ENCODE data around the gene PCGF3. TPM values are rescaled to one million over a fixed set of nuclear protein-coding genes. Genes with fewer than 3 reads are reported as not detected.

PCGF3 gene
- total and polyA plus RNA-seq, 9 of the 15 experiments (the other 6 are each of a cell fraction or from before 2014, with no cell fraction given), result 2.6 to 46.1 (median 20.3) TPM

DNA sequence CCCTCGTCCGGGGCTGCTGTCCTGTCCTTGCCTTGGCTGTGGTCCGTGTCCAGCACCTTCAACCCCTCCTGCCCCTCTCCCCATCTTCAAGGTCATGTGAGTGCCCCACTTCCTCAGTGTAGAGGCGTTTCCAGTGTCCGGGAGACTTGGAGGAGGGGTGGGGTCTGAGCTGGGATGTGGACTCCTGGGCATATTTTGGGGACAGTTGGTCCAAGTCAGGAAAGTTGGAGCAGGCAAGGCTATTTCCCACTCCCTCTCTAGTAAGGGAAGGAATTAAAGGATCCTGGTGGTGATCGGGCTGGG, 3.0 kb downstream of the PCGF3 start:
- H3K4me2 ChIP-seq (ENCODE audit: insufficient read depth, low read length), result no peak overlapping the region

More for the DNA sequence above, 3.0 kb downstream of the PCGF3 start:
- Histone ChIP-seq H4K20me1 (replicated peaks; ENCODE audit: control insufficient read depth, insufficient read depth, low read length) (no peaks in the 10 kb centered on the region), H3K9ac (ENCODE audit: insufficient read depth in 1 of 2, low read depth in 2 of 2, low read length in 2 of 2) (peak overlapping the region in 1 of 2 experiments; percentile 73; a peak in 2 of 4 replicates), H3K27ac (ENCODE audit: extremely low read depth, low read depth, low read length) (no peak overlapping the region), H3K4me3 (no peak overlapping the region), H3K79me2 (ENCODE audit: control insufficient read depth, insufficient read depth, low read length) (peaks cover 70% of the 10 kb centered on the region), H3K9me1 (ENCODE audit: control insufficient read depth, insufficient read depth, low read length) (peaks cover 4% of the 10 kb centered on the region), H3K36me3 (ENCODE audit: control insufficient read depth, insufficient read depth, low read length) (peaks cover 21% of the 10 kb centered on the region; the same call in 2 of the 3 replicates), H3K9me3 (replicated peaks; ENCODE audit: control insufficient read depth, insufficient read depth, low read depth, low read length) (no peaks in the 10 kb centered on the region), H3K27me3 (ENCODE audit: control insufficient read depth in 2 of 2, insufficient read depth in 2 of 2, low read length in 2 of 2) (no peaks in the 10 kb centered on the region), H3K4me1 (replicated peaks in 1 of 2; ENCODE audit: control insufficient read depth in 2 of 2, insufficient read depth in 2 of 2, low read length in 2 of 2) (peaks cover 7 to 60% of the 10 kb centered on the region in 2 experiments; a peak in 4 of 5 replicates), H2AFZ (ENCODE audit: low read depth, low read length) (no peak overlapping the region)
- ATAC-seq (no peak), DNase-seq (ENCODE audit: extremely low read depth in 1 of 4, low spot score in 3 of 4) (no peak), FAIRE-seq (no peak)
- in situ Hi-C loops (cut with MboI), result no loop called here
- ChIA-PET CTCF (ENCODE audit: low intra/inter-chr PET ratio) (no interaction called here), POLR2A (no interaction called here)
- intact Hi-C loops (cut with micrococcal nuclease), result no loop called here
- TF ChIP-seq ZNF408 (CRISPR knock-in tag; IDR thresholded peaks at IDR 0.05; ENCODE audit: low read depth), result no peak
- TF ChIP-seq STAT5A (IDR thresholded peaks at IDR 0.05; ENCODE audit: borderline replicate concordance, low read length), result no peak
- TF ChIP-seq GATAD2B (IDR thresholded peaks at IDR 0.05; ENCODE audit: borderline replicate concordance), result no peak
- no peak for TF ChIP-seq ZNF551 (CRISPR knock-in tag; IDR thresholded peaks at IDR 0.05)
- TF ChIP-seq, protein P1, sequence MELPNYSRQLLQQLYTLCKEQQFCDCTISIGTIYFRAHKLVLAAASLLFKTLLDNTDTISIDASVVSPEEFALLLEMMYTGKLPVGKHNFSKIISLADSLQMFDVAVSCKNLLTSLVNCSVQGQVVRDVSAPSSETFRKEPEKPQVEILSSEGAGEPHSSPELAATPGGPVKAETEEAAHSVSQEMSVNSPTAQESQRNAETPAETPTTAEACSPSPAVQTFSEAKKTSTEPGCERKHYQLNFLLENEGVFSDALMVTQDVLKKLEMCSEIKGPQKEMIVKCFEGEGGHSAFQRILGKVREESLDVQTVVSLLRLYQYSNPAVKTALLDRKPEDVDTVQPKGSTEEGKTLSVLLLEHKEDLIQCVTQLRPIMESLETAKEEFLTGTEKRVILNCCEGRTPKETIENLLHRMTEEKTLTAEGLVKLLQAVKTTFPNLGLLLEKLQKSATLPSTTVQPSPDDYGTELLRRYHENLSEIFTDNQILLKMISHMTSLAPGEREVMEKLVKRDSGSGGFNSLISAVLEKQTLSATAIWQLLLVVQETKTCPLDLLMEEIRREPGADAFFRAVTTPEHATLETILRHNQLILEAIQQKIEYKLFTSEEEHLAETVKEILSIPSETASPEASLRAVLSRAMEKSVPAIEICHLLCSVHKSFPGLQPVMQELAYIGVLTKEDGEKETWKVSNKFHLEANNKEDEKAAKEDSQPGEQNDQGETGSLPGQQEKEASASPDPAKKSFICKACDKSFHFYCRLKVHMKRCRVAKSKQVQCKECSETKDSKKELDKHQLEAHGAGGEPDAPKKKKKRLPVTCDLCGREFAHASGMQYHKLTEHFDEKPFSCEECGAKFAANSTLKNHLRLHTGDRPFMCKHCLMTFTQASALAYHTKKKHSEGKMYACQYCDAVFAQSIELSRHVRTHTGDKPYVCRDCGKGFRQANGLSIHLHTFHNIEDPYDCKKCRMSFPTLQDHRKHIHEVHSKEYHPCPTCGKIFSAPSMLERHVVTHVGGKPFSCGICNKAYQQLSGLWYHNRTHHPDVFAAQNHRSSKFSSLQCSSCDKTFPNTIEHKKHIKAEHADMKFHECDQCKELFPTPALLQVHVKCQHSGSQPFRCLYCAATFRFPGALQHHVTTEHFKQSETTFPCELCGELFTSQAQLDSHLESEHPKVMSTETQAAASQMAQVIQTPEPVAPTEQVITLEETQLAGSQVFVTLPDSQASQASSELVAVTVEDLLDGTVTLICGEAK (IDR thresholded peaks at IDR 0.05), result no peak
- TF ChIP-seq, protein P1 (CRISPR knock-in tag; IDR thresholded peaks at IDR 0.05), result no peak
- no peak for TF ChIP-seq SMAD3 (CRISPR knock-in tag; conservative IDR thresholded peaks at IDR 0.05)
- WGBS (ENCODE audit: insufficient coverage, low coverage, missing lambda C conversion rate), result 95% methylated on average over 5 of the region's 6 CpGs
- no TSS peak for BruUV-seq (replicated peaks)

Data from K562 (cell line).